GM19463 (cell line): ENCODE data around the gene CMC1.
"Not testable (repeated sequence)": the region's sequence is repeated elsewhere in the genome, so short reads cannot be mapped to it uniquely, and the experiment has no call there.

ENCODE experiments used
- ATAC-seq: cut with Tn5 transposase; IDR thresholded peaks from one replicate; pipeline ENCODE4 v1.9.1; 2021; ENCODE audit warnings: mild to moderate bottlenecking, moderate library complexity; ENCODE audit not compliant: unreplicated experiment

The CMC1 gene

GRCh38 chr3:28241221-28242160, at the start of gene CMC1:
CMC1 (plus strand) TSS chr3:28241619; CDS start chr3:28241794, 175 bp downstream.
- ATAC-seq = peak; percentile 96

GRCh38 chr3:28198161-28198560, 43.3 kb upstream of the CMC1 start:
- ATAC-seq = no peak

- no peak for ATAC-seq
Observed at GRCh38 chr3:28198974-28199373, 42.4 kb upstream of the CMC1 start.

GRCh38 chr3:28199643-28200042, 41.8 kb upstream of the CMC1 start:
- not testable (repeated sequence) for ATAC-seq

- ATAC-seq = not testable (repeated sequence)
Observed at GRCh38 chr3:28200366-28200848, 41.0 kb upstream of the CMC1 start.

- no peak for ATAC-seq
Observed at GRCh38 chr3:28206479-28206878, 34.9 kb upstream of the CMC1 start.

GRCh38 chr3:28207000-28207733, 34.3 kb upstream of the CMC1 start:
- no peak for ATAC-seq

- ATAC-seq = no peak
Observed at GRCh38 chr3:28210968-28211713, 30.3 kb upstream of the CMC1 start.

- no peak for ATAC-seq
Observed at GRCh38 chr3:28212681-28213080, 28.7 kb upstream of the CMC1 start.

- no peak for ATAC-seq
Observed at GRCh38 chr3:28215407-28215806, 26.0 kb upstream of the CMC1 start.

GRCh38 chr3:28218071-28218916, 23.1 kb upstream of the CMC1 start:
- ATAC-seq = no peak

- ATAC-seq = no peak
Observed at GRCh38 chr3:28218917-28219198, 22.6 kb upstream of the CMC1 start.

GRCh38 chr3:28224430-28224829, 17.0 kb upstream of the CMC1 start:
- no peak for ATAC-seq

GRCh38 chr3:28226020-28226419, 15.4 kb upstream of the CMC1 start:
- ATAC-seq = no peak

- no peak for ATAC-seq
Observed at GRCh38 chr3:28228623-28229022, 12.8 kb upstream of the CMC1 start.

GRCh38 chr3:28232659-28233058, 8.8 kb upstream of the CMC1 start:
- ATAC-seq = no peak

- ATAC-seq = no peak
Observed at GRCh38 chr3:28234454-28234853, 7.0 kb upstream of the CMC1 start.

GRCh38 chr3:28239108-28239507, 2.3 kb upstream of the CMC1 start:
- no peak for ATAC-seq

GRCh38 chr3:28240441-28240840, 978 bp upstream of the CMC1 start:
- ATAC-seq = no peak

- no peak for ATAC-seq
Observed at GRCh38 chr3:28242519-28242918, 1.1 kb downstream of the CMC1 start.
